Uterus (tissue), 4 donors: Measurements from ENCODE around the gene REELD1. TPM values are rescaled to one million over a fixed set of nuclear protein-coding genes. Genes with fewer than 3 reads are reported as not detected.

Source experiments
- DNase-seq, 2 donors: peaks; one replicate each; pipeline ENCODE4 v3.0.0-alpha.2; 2019 to 2020
- H3K27ac ChIP-seq, 2 donors: fragments of 200-600 bp; sonication (generic); 1 replicate in 1 of 2; 2 replicates in 1 of 2; pipeline ENCODE4 v1.5.1; 2016 to 2018
- H3K27me3 ChIP-seq, 2 donors: fragments of 200-600 bp; sonication (generic); one replicate each; pipeline ENCODE4 v1.5.1; 2018 to 2019; ENCODE audit warnings: control low read depth in 1 of 2
- H3K36me3 ChIP-seq, 2 donors: fragments of 200-600 bp; sonication (generic); one replicate each; pipeline ENCODE4 v1.5.1; 2019; ENCODE audit warnings: control low read depth in 1 of 2
- H3K4me1 ChIP-seq, 2 donors: fragments of 200-600 bp; sonication (generic); one replicate each; pipeline ENCODE4 v1.5.1; 2018 to 2019; ENCODE audit warnings: control low read depth in 1 of 2
- H3K4me3 ChIP-seq, 2 donors: fragments of 200-600 bp; sonication (generic); 1 replicate in 1 of 2; 2 replicates in 1 of 2; pipeline ENCODE4 v1.5.1; 2018 to 2019; ENCODE audit warnings: mild to moderate bottlenecking in 1 of 2
- H3K9me3 ChIP-seq, 2 donors: fragments of 200-600 bp; sonication (generic); one replicate each; pipeline ENCODE4 v1.5.1; 2019; ENCODE audit warnings: control low read depth in 1 of 2
- CTCF ChIP-seq, 4 experiments: fragments of 200-600 bp in 2 of 4; fragments of 450-650 bp in 2 of 4; sonication (generic) in 2 of 4; IDR thresholded peaks; one replicate each; pipeline ENCODE4 v1.5.1; 2016 to 2019; ENCODE audit warnings: antibody characterized with exemption in 4 of 4, mild to moderate bottlenecking in 2 of 4, moderate library complexity in 1 of 4
- POLR2A ChIP-seq, 2 donors: fragments of 450-650 bp; IDR thresholded peaks; one replicate each; pipeline ENCODE4 v1.6.1; 2016; ENCODE audit warnings: antibody characterized with exemption in 2 of 2, mild to moderate bottlenecking in 1 of 2, moderate library complexity in 1 of 2
- intact Hi-C: fragments of 100-400 bp; cut with DNase I; formaldehyde crosslinking; loops from one replicate; pipeline ENCODE4 v1.15.1; 2023; ENCODE audit warnings: low total_unique reads
- total RNA-seq, 4 donors: library from RNA; depleted of rRNA in 3 of 4; stranded (reverse); fragments of >200 nt in 3 of 4; gene quantifications; one replicate each; pipeline versions ENCODE4 v1.1.0 to v1.2.4, GENCODE V29; 2014 to 2023
- donor health status: DM: yes; HTN: yes; CAD: no.

REELD1 gene
- total RNA-seq, 4 donors from 2014 or later, result 1.4 TPM; not detected in 3

GRCh38 chr4:146246381-146246780, 32.0 kb downstream of the REELD1 start:
- Histone ChIP-seq H3K4me3 (no peak overlapping the region), H3K4me1 (peaks cover 0 to 10% of the 10 kb centered on the region in 2 donors), H3K27me3 (no peaks in the 10 kb centered on the region), H3K36me3 (no peaks in the 10 kb centered on the region), H3K9me3 (no peaks in the 10 kb centered on the region), H3K27ac (no peak overlapping the region)
- intact Hi-C loops, result no loop called here
- TF ChIP-seq POLR2A (IDR thresholded peaks at IDR 0.05) (no peak), CTCF (IDR thresholded peaks at IDR 0.05) (no peak)
- no peak for DNase-seq

GRCh38 chr4:146247356-146247755, 33.0 kb downstream of the REELD1 start:
- Histone ChIP-seq H3K27me3 (no peaks in the 10 kb centered on the region), H3K36me3 (no peaks in the 10 kb centered on the region), H3K4me3 (no peak overlapping the region), H3K27ac (no peak overlapping the region), H3K9me3 (no peaks in the 10 kb centered on the region), H3K4me1 (peaks cover 0 to 3% of the 10 kb centered on the region in 2 donors)
- intact Hi-C loops, result no loop called here
- DNase-seq, result no peak
- TF ChIP-seq POLR2A (IDR thresholded peaks at IDR 0.05) (no peak), CTCF (IDR thresholded peaks at IDR 0.05) (no peak)

- DNase-seq, result no peak
- no peak for TF ChIP-seq POLR2A (IDR thresholded peaks at IDR 0.05)
- TF ChIP-seq CTCF (IDR thresholded peaks at IDR 0.05), result no peak
- no peaks in the 10 kb centered on the region for H3K36me3 ChIP-seq
- intact Hi-C loops, result no loop called here
- no peaks in the 10 kb centered on the region for H3K4me1 ChIP-seq
- H3K4me3 ChIP-seq, result no peak overlapping the region
- H3K27me3 ChIP-seq, result no peaks in the 10 kb centered on the region
- no peak overlapping the region for H3K27ac ChIP-seq
- H3K9me3 ChIP-seq, result no peaks in the 10 kb centered on the region
Observed at GRCh38 chr4:146252969-146253611, 38.8 kb downstream of the REELD1 start.

GRCh38 chr4:146255463-146255862, 41.1 kb downstream of the REELD1 start:
- Histone ChIP-seq H3K27ac (no peak overlapping the region), H3K27me3 (no peaks in the 10 kb centered on the region), H3K36me3 (no peaks in the 10 kb centered on the region), H3K4me3 (no peak overlapping the region), H3K4me1 (no peaks in the 10 kb centered on the region), H3K9me3 (no peaks in the 10 kb centered on the region)
- TF ChIP-seq CTCF (IDR thresholded peaks at IDR 0.05) (no peak), POLR2A (IDR thresholded peaks at IDR 0.05) (no peak)
- intact Hi-C loops, result no loop called here
- no peak for DNase-seq

- intact Hi-C loops, result no loop called here
- Histone ChIP-seq H3K4me3 (no peak overlapping the region), H3K27me3 (no peaks in the 10 kb centered on the region), H3K36me3 (no peaks in the 10 kb centered on the region), H3K27ac (no peak overlapping the region), H3K4me1 (no peaks in the 10 kb centered on the region), H3K9me3 (no peaks in the 10 kb centered on the region)
- TF ChIP-seq CTCF (IDR thresholded peaks at IDR 0.05), result no peak
- no peak for DNase-seq
Observed at GRCh38 chr4:146255874-146256273, 41.5 kb downstream of the REELD1 start.
